Dermis blood vessel endothelial cell (primary cell): ENCODE data around the gene XPC. TPM values are rescaled to one million over a fixed set of nuclear protein-coding genes. Genes with fewer than 3 reads are reported as not detected.
"Not testable (repeated sequence)": the region's sequence is repeated elsewhere in the genome, so short reads cannot be mapped to it uniquely, and the experiment has no call there.

Source experiments
- DNase-seq: peaks from one replicate; pipeline ENCODE4 v3.0.0; 2010
- total RNA-seq: library from RNA; depleted of rRNA; stranded (reverse); fragments of >200 nt; gene quantifications from 2 replicates; pipeline ENCODE4 v1.2.3, GENCODE V29; 2014

The XPC gene
- total RNA-seq, 1 donor from 2014 or later, result 43.6 TPM

DNA sequence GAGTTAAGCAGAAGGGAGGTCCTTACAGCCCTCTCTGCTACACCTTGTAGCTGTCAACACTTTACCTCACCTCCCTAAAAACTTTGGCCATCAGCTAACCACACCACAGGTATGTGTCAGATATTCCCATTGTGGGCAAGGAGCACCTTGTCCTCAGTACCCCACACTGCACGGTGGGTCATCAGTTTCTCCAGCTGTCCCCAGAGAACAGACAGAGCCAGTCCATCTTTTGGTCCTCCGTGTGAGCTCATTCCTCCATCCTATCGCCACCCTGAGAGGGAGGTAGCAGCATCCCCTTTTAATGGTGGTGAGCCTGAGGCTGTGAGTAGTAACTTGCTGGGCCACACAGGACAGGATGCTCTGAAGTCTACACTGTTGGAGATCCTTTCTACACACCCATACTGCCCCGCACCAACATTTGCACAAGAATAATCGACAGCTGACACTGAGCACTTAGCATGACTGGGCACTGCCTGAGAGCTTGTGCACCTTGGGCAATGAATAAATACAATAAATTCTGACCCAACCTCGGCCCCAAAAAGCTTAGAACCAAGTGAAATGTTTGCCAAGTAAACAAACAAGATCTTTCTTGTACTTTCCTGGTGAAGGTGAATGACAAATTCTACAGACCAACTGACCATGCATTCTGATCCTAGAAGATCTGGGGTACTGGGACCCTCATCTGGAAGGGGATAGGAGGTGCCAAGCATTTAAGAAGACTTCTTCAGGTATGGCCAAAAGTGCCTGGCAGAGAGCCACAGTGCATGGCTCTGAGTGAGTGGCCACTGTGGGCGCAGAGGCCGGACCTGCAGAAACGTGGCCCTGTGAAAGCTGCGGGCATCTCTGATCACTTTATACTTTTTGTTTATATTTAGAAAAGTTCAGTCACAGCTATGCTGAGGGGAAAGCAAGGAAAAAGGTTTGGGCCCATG is 60.7 kb downstream of the XPC start:
- no peak for DNase-seq

DNA sequence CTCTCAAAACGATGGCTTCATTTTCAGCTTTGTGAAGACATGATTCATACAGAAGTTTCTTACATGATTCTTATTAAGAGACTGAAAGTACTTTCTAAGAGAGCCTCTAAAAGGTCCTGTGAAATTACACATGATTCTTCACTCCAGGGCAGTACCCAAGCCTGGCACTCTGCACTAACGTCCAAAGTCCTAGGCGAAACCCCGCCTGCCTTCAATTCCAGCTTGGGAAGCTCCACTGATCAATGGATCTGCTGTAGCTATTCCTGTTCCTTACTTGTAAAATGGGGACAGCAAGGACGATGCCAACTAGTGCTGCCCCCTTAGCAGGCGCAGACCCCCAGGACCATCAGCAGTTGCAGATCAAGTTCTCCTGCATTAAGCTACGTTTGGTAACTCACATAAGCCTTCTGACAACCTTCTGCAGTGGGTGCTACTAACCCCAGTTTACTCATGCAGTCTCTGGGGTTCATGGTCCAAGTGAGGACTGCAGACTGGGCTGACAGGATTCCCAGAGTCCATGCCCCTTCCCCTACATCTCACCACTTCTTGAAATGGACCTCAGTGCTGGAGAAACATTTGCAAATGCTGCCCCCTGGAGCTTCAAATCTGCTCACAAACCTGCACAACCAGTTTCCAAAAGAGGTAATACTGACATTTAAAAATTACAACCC is 64.3 kb downstream of the XPC start:
- DNase-seq, result peak; percentile 20

DNA sequence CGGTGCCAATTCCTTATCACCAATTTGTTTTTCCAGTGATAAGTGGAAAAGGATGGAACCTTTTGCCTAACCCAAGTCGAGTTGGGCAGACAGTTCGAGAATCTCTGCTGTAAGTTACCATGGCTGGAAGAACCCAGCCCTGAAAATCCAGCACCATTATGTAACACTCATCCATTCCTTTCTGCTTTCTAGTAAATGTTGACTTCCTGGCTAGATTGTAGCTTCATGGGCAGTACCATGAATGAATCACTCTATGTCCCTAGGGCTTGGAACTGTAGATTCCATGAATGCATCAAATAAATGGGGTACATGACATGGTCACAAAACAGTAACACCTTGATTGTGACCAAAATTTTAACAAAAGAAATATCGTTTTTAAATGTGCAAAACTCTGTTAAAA is 67.7 kb downstream of the XPC start:
- no peak for DNase-seq

DNA sequence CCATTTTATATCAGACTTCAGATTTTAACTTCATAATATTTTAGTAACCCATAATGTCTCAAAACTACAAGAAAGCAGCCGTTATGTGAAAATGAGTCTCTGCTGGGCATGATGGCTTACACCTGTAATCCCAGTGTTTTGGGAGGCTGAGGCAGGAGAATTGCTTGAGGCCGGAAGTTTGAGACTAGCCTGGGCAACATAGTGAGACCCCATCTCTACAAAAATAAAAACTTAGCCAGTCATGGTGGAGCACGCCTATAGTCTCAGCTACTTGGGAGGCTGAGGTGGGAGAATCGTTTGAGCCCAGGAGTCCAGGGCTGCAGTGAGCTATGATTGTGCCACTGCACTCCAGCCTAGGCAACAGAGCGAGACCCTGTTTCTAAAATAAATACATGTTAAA is 68.6 kb downstream of the XPC start:
- not testable (repeated sequence) for DNase-seq

DNA sequence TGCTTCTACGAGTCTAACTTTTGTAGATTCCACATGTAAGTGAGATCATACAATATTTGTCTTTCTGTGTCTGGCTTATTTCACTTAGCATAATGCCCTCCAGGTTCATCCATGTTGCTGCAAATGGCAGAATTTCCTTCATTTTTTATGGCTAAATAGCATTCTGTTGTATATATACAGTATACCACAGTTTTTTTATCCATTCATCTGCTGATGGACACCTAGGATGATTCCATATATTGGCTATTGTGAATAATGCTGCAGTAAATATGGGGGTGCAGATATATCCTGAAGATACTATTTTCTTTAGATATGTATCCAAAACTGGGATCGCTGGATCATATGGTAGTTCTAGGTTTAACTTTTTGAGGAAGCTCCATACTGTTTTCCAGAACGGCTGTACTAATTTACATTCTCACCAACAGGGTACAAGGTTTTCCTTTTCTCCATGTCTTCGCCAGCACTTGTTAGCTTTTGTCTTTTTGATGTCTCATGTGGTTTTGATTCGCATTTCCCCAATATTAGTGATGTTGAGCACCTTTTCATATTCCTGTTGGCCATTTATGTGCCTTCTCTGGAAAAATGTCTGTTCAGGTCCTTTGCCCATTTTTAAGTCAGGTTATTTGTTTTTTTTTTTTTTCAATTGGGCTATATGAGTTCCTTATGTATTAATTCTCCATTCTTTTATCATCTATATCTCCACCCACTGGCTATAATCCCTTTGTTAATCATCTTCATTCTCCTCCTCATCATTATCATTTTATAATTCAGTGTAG is 80.6 kb downstream of the XPC start:
- no peak for DNase-seq

DNA sequence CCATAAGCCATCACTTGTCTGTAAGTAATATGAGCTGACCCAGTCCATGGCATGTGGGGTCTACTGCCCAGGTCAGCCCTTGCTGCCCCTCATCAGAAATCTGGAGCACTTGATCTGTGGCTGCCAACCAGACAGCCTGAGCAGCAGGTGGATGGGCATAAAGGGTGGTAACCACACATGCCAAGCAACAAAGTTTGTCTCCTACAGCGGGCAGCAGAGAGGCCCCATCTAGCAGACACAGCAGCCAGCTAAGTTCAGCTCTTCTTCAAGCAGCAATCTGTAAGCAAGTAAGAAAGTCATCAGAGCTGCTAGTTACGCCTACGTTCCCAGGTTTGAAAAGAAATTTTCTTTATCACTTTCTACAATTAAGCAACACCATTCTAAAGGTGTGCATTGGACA is 81.7 kb downstream of the XPC start:
- DNase-seq, result no peak

Other genes with a start within 250 kb of the XPC start
- 16.0 and 19.5 TPM in 2 replicates for gene CHCHD4, start 53.7 kb downstream of the XPC start, total RNA-seq
- 113 and 121 TPM in 2 replicates for gene TMEM43, start 53.5 kb downstream of the XPC start, total RNA-seq
- 8.1 and 10.2 TPM in 2 replicates for gene LSM3, start 216 bp upstream of the XPC start, total RNA-seq
- 10.9 and 28.6 TPM in 2 replicates for gene SLC6A6, start 224.0 kb upstream of the XPC start, total RNA-seq